WTC11 (cell line): ENCODE results near the gene MBD6. TPM values are rescaled to one million over a fixed set of nuclear protein-coding genes. Genes with fewer than 3 reads are reported as not detected.

Experiments
- ATAC-seq: fragments of 200-7000 bp; cut with Tn5 transposase; 2 replicates; pipeline ENCODE4 v1.10.0; 2021; ENCODE audit warnings: mild to moderate bottlenecking, moderate library complexity
- CTCF ChIA-PET: fragments of 300-600 bp; sonication (Branson Sonifier 250); formaldehyde crosslinking; loops from one replicate; lab custom pipeline; 2021; ENCODE audit warnings: antibody characterized with exemption; lab: Charles Lee
- POLR2A ChIA-PET: fragments of 350-600 bp; sonication (Branson Sonifier 250); formaldehyde crosslinking; loops from one replicate; lab custom pipeline; 2021; ENCODE audit warnings: antibody characterized with exemption; lab: Charles Lee
- DNase-seq: peaks from one replicate; pipeline ENCODE4 v3.0.0; 2021; ENCODE audit warnings: low spot score
- H3K27ac Mint-ChIP-seq: 2 replicates; pipeline ENCODE4 v1.8.0; 2021; ENCODE audit warnings: mixed read lengths
- H3K27me3 Mint-ChIP-seq: 2 replicates; pipeline ENCODE4 v1.8.0; 2021; ENCODE audit warnings: low read depth, mild to moderate bottlenecking, moderate library complexity, mixed read lengths
- H3K36me3 Mint-ChIP-seq: 2 replicates; pipeline ENCODE4 v1.8.0; 2021; ENCODE audit warnings: mixed read lengths
- H3K4me1 Mint-ChIP-seq: 2 replicates; pipeline ENCODE4 v1.8.0; 2022; ENCODE audit warnings: mixed read lengths
- H3K4me3 Mint-ChIP-seq: 2 replicates; pipeline ENCODE4 v1.8.0; 2021; ENCODE audit warnings: mild to moderate bottlenecking, moderate library complexity, mixed read lengths
- H3K9me3 Mint-ChIP-seq: 2 replicates; pipeline ENCODE4 v1.8.0; 2021; ENCODE audit warnings: mixed read lengths
- CBFB ChIP-seq: sonication (generic); formaldehyde crosslinking; IDR thresholded peaks from 2 replicates; pipeline ENCODE4 v1.8.1; 2022; ENCODE audit warnings: mild to moderate bottlenecking, low read depth, missing genetic modification reagents
- EMX1 ChIP-seq: fragments of 250-450 bp; sonication (Bioruptor Pico); IDR thresholded peaks from 2 replicates; pipeline ENCODE4 v1.8.0; 2021; ENCODE audit warnings: mild to moderate bottlenecking
- ETV6 ChIP-seq: sonication (generic); formaldehyde crosslinking; IDR thresholded peaks from 2 replicates; pipeline ENCODE4 v1.8.1; 2022; ENCODE audit warnings: mild to moderate bottlenecking, missing genetic modification reagents
- FOXJ3 ChIP-seq: sonication (generic); formaldehyde crosslinking; IDR thresholded peaks from 2 replicates; pipeline ENCODE4 v1.9.0; 2021; ENCODE audit warnings: missing genetic modification reagents, mild to moderate bottlenecking, borderline replicate concordance
- NFATC4 ChIP-seq: fragments of 250-450 bp; sonication (Bioruptor Pico); IDR thresholded peaks from 2 replicates; pipeline ENCODE4 v1.9.0; 2021; ENCODE audit warnings: mild to moderate bottlenecking
- NFE2L1 ChIP-seq: sonication (generic); formaldehyde crosslinking; IDR thresholded peaks from 2 replicates; pipeline ENCODE4 v1.8.1; 2023; ENCODE audit warnings: missing genetic modification reagents
- NR3C1 ChIP-seq: sonication (generic); formaldehyde crosslinking; conservative IDR thresholded peaks from 2 replicates; pipeline ENCODE4 v1.8.1; 2023; ENCODE audit warnings: low read depth, mild to moderate bottlenecking, missing genetic modification reagents
- RORB ChIP-seq: fragments of 250-450 bp; sonication (Bioruptor Pico); IDR thresholded peaks from 2 replicates; pipeline ENCODE4 v1.9.0; 2021; ENCODE audit warnings: mild to moderate bottlenecking
- SMAD4 ChIP-seq: sonication (generic); formaldehyde crosslinking; IDR thresholded peaks from 2 replicates; pipeline ENCODE4 v1.8.0; 2022; ENCODE audit warnings: mild to moderate bottlenecking, missing genetic modification reagents
- TEAD4 ChIP-seq: sonication (generic); formaldehyde crosslinking; IDR thresholded peaks from 2 replicates; pipeline ENCODE4 v1.8.0; 2022; ENCODE audit warnings: mild to moderate bottlenecking, missing genetic modification reagents
- TP53 ChIP-seq: sonication (generic); formaldehyde crosslinking; IDR thresholded peaks from 2 replicates; pipeline ENCODE4 v1.8.1; 2023; ENCODE audit warnings: mild to moderate bottlenecking, missing genetic modification reagents
- ZBTB21 ChIP-seq: sonication (generic); formaldehyde crosslinking; IDR thresholded peaks from 2 replicates; pipeline ENCODE4 v1.8.1; 2023; ENCODE audit warnings: mild to moderate bottlenecking, missing genetic modification reagents, borderline replicate concordance
- ZNF121 ChIP-seq: sonication (generic); formaldehyde crosslinking; IDR thresholded peaks from 2 replicates; pipeline ENCODE4 v1.8.0; 2023; ENCODE audit warnings: missing genetic modification reagents
- ZNF263 ChIP-seq: sonication (generic); formaldehyde crosslinking; IDR thresholded peaks from 2 replicates; pipeline ENCODE4 v1.8.1; 2022; ENCODE audit warnings: low read depth, mild to moderate bottlenecking, moderate library complexity, missing genetic modification reagents
- ZNF317 ChIP-seq: sonication (generic); formaldehyde crosslinking; IDR thresholded peaks from 2 replicates; pipeline ENCODE4 v1.8.1; 2023; ENCODE audit warnings: low read depth, mild to moderate bottlenecking, moderate library complexity, missing genetic modification reagents, borderline replicate concordance
- total RNA-seq: library from RNA; stranded (reverse); gene quantifications from 3 replicates; pipeline ENCODE4 v1.2.3, GENCODE V29; 2021
- TF ChIP-seq, protein P1 (sequence below): fragments of 250-450 bp; sonication (Bioruptor Pico); IDR thresholded peaks from 2 replicates; pipeline ENCODE4 v1.9.0; 2021; ENCODE audit warnings: mild to moderate bottlenecking
- TF ChIP-seq, protein P2 (sequence below): sonication (generic); formaldehyde crosslinking; IDR thresholded peaks from 2 replicates; pipeline ENCODE4 v1.8.1; 2023; ENCODE audit warnings: mild to moderate bottlenecking, moderate library complexity, missing genetic modification reagents
- TF ChIP-seq, protein P3 (sequence below): sonication (generic); formaldehyde crosslinking; IDR thresholded peaks from 2 replicates; pipeline ENCODE4 v1.8.1; 2023; ENCODE audit warnings: mild to moderate bottlenecking, missing genetic modification reagents, moderate library complexity
- TF ChIP-seq, protein P4 (sequence below): sonication (generic); formaldehyde crosslinking; IDR thresholded peaks from 2 replicates; pipeline ENCODE4 v1.8.1; 2022; ENCODE audit warnings: mild to moderate bottlenecking, moderate library complexity, missing genetic modification reagents
- TF ChIP-seq, protein P5 (sequence below): sonication (generic); formaldehyde crosslinking; IDR thresholded peaks from 2 replicates; pipeline ENCODE4 v1.8.0; 2022; ENCODE audit warnings: mild to moderate bottlenecking, missing genetic modification reagents
- TF ChIP-seq, protein P6 (sequence below): sonication (generic); formaldehyde crosslinking; conservative IDR thresholded peaks from 2 replicates; pipeline ENCODE4 v1.8.1; 2022; ENCODE audit warnings: mild to moderate bottlenecking, missing genetic modification reagents

The MBD6 gene
- total RNA-seq, 1 experiment from 2014 or later = 46.3 TPM

DNA sequence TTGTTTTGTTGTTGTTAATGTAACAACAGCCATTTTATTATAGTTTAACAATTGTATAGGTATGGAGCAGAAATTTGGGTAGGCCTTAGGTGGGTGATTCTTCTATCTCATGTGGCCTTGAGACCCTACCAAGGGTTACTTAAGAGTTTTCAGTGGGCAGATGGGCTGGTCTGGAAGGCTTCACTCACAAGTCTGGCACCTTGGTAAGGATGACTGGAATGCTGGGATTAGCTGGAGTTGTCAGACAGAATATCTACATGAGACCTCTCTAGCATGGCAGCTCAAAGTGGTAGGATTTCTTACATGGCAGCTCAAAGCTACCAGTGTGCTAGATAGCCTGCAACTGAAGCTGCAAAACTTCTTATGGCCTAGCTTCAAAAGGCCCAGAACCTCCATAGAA lies 36.9 kb upstream of the MBD6 start:
- H3K9me3 Mint-ChIP-seq = no peaks in the 10 kb centered on the region
- peaks cover 25% of the 10 kb centered on the region for H3K4me1 Mint-ChIP-seq
- CTCF ChIA-PET = interaction anchor here (0.9 to 1.2 kb wide), 2 partner anchors 9 to 27 kb away, joined by 4 read pairs; partner anchors contain the start of gene GLI1
- no peak for ATAC-seq
- POLR2A ChIA-PET = interaction anchor here (0.6 to 0.7 kb wide), 2 partner anchors 85 to 95 kb away, joined by 5 to 7 read pairs; no protein-coding TSS in a partner anchor
- DNase-seq = no peak
- H3K4me3 Mint-ChIP-seq = no peak overlapping the region
- H3K36me3 Mint-ChIP-seq = peaks cover 26% of the 10 kb centered on the region
- H3K27me3 Mint-ChIP-seq = peaks cover 7% of the 10 kb centered on the region
- H3K27ac Mint-ChIP-seq = no peak overlapping the region
- TF ChIP-seq, protein P1, sequence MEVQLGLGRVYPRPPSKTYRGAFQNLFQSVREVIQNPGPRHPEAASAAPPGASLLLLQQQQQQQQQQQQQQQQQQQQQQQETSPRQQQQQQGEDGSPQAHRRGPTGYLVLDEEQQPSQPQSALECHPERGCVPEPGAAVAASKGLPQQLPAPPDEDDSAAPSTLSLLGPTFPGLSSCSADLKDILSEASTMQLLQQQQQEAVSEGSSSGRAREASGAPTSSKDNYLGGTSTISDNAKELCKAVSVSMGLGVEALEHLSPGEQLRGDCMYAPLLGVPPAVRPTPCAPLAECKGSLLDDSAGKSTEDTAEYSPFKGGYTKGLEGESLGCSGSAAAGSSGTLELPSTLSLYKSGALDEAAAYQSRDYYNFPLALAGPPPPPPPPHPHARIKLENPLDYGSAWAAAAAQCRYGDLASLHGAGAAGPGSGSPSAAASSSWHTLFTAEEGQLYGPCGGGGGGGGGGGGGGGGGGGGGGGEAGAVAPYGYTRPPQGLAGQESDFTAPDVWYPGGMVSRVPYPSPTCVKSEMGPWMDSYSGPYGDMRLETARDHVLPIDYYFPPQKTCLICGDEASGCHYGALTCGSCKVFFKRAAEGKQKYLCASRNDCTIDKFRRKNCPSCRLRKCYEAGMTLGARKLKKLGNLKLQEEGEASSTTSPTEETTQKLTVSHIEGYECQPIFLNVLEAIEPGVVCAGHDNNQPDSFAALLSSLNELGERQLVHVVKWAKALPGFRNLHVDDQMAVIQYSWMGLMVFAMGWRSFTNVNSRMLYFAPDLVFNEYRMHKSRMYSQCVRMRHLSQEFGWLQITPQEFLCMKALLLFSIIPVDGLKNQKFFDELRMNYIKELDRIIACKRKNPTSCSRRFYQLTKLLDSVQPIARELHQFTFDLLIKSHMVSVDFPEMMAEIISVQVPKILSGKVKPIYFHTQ (CRISPR knock-in tag) = no peak
- TF ChIP-seq RORB (CRISPR knock-in tag) (no peak), ZNF317 (CRISPR knock-in tag) (no peak), NR3C1 (no peak), ETV6 (CRISPR knock-in tag) (no peak)
- TF ChIP-seq, protein P2, sequence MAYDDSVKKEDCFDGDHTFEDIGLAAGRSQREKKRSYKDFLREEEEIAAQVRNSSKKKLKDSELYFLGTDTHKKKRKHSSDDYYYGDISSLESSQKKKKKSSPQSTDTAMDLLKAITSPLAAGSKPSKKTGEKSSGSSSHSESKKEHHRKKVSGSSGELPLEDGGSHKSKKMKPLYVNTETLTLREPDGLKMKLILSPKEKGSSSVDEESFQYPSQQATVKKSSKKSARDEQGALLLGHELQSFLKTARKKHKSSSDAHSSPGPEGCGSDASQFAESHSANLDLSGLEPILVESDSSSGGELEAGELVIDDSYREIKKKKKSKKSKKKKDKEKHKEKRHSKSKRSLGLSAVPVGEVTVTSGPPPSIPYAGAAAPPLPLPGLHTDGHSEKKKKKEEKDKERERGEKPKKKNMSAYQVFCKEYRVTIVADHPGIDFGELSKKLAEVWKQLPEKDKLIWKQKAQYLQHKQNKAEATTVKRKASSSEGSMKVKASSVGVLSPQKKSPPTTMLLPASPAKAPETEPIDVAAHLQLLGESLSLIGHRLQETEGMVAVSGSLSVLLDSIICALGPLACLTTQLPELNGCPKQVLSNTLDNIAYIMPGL (CRISPR knock-in tag) = no peak
- TF ChIP-seq, protein P3, sequence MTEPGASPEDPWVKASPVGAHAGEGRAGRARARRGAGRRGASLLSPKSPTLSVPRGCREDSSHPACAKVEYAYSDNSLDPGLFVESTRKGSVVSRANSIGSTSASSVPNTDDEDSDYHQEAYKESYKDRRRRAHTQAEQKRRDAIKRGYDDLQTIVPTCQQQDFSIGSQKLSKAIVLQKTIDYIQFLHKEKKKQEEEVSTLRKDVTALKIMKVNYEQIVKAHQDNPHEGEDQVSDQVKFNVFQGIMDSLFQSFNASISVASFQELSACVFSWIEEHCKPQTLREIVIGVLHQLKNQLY = no peak
- TF ChIP-seq, all 79 proteins: peak for 0

DNA sequence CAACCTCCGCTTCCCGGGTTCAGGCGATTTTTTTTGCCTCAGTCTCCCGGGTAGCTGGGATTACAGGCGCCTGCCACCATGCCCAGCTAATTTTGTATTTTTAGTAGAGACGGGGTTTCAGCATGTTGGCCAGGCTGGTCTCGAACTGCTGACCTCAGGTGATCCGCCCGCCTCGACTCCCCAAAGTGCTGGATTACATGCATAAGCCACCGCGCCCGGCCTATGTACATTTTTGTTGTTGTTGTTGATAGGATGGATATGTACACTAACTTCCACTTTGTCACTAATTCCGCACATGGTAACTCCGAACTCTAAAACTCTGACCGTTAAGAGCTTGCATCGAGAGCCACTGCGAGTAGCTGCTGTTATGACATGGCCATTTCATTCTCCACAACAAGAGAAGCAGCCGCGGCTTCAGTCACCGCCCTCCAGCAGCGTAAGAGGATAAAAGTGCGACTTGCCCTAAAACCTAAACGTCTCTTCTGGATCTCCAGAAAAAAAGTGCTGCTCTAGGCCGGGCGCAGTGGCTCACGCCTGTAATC lies 35.5 kb upstream of the MBD6 start:
- Mint-ChIP-seq H3K27ac (peak overlapping the region; percentile 6; the same call in 1 of the 2 replicates), H3K4me1 (peaks cover 15% of the 10 kb centered on the region), H3K4me3 (peak overlapping the region; percentile 99), H3K27me3 (no peaks in the 10 kb centered on the region; the same call in 1 of the 2 replicates), H3K36me3 (peaks cover 41% of the 10 kb centered on the region), H3K9me3 (no peaks in the 10 kb centered on the region)
- ChIA-PET CTCF (interaction anchor here (0.7 to 1.4 kb wide), 4 partner anchors 11 to 400 kb away, joined by 3 to 11 read pairs (median 5); no protein-coding TSS in a partner anchor), POLR2A (interaction anchor here (0.7 to 1.1 kb wide), 3 partner anchors 11 to 59 kb away, joined by 3 to 8 read pairs (median 3); no protein-coding TSS in a partner anchor)
- 0 out of 2 replicates have a peak, but pooled peaks have one; percentile 3 for ATAC-seq
- no peak for DNase-seq
- TF ChIP-seq, protein P1 (CRISPR knock-in tag) = no peak
- TF ChIP-seq TP53 = no peak
- TF ChIP-seq, protein P4, sequence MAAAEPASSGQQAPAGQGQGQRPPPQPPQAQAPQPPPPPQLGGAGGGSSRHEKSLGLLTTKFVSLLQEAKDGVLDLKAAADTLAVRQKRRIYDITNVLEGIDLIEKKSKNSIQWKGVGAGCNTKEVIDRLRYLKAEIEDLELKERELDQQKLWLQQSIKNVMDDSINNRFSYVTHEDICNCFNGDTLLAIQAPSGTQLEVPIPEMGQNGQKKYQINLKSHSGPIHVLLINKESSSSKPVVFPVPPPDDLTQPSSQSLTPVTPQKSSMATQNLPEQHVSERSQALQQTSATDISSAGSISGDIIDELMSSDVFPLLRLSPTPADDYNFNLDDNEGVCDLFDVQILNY (CRISPR knock-in tag) = no peak
- TF ChIP-seq, protein P2 (CRISPR knock-in tag) = no peak
- TF ChIP-seq NFATC4 (CRISPR knock-in tag) = no peak
- TF ChIP-seq SMAD4 (CRISPR knock-in tag) = no peak
- no peak for TF ChIP-seq TEAD4 (CRISPR knock-in tag)
- no peak for TF ChIP-seq NFE2L1
- TF ChIP-seq EMX1 (CRISPR knock-in tag) = no peak
- TF ChIP-seq, protein P5, sequence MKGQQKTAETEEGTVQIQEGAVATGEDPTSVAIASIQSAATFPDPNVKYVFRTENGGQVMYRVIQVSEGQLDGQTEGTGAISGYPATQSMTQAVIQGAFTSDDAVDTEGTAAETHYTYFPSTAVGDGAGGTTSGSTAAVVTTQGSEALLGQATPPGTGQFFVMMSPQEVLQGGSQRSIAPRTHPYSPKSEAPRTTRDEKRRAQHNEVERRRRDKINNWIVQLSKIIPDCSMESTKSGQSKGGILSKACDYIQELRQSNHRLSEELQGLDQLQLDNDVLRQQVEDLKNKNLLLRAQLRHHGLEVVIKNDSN (CRISPR knock-in tag) = no peak
- TF ChIP-seq, protein P6, sequence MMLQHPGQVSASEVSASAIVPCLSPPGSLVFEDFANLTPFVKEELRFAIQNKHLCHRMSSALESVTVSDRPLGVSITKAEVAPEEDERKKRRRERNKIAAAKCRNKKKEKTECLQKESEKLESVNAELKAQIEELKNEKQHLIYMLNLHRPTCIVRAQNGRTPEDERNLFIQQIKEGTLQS = no peak
- TF ChIP-seq CBFB (CRISPR knock-in tag) = no peak
- TF ChIP-seq ZNF263 (CRISPR knock-in tag) = no peak
- TF ChIP-seq ZBTB21 (CRISPR knock-in tag) = no peak
- no peak for TF ChIP-seq ZNF121 (CRISPR knock-in tag)
- no peak for TF ChIP-seq FOXJ3 (CRISPR knock-in tag)
